ENCODE results near the gene VPS54. TPM values are rescaled to one million over a fixed set of nuclear protein-coding genes. Genes with fewer than 3 reads are reported as not detected.

The VPS54 gene
- total RNA-seq, 1 experiment from 2014 or later: 12.4 TPM

- Histone ChIP-seq H3K9me2 (ENCODE audit: insufficient read depth) (no peaks in the 10 kb centered on the region), H3K4me3 (replicated peaks in 1 of 2; ENCODE audit: low read depth in 1 of 2, low read length in 2 of 2) (no peak overlapping the region), H3K79me2 (ENCODE audit: insufficient read depth, low read length) (peaks cover 28% of the 10 kb centered on the region), H4K20me1 (ENCODE audit: insufficient read depth) (no peaks in the 10 kb centered on the region), H3K27ac (ENCODE audit: low read depth, low read length) (no peak overlapping the region), H3K9ac (ENCODE audit: low read length) (no peak overlapping the region), H2AFZ (ENCODE audit: low read depth, low read length, poor library complexity, severe bottlenecking) (no peak overlapping the region), H3K27me3 (ENCODE audit: insufficient read depth, low read length) (no peaks in the 10 kb centered on the region), H3K4me2 (ENCODE audit: low read length) (no peak overlapping the region), H3K9me3 (ENCODE audit: control insufficient read depth in 1 of 2, insufficient read depth in 1 of 2, low read depth in 1 of 2, low read length in 2 of 2) (no peaks in the 10 kb centered on the region), H3K4me1 (ENCODE audit: control insufficient read depth in 1 of 2, insufficient read depth in 2 of 2, low read length in 2 of 2) (no peaks in the 10 kb centered on the region), H3K36me3 (ENCODE audit: control insufficient read depth in 1 of 2, insufficient read depth in 2 of 2, low read length in 2 of 2) (no peaks in the 10 kb centered on the region)
- intact Hi-C loops (cut with micrococcal nuclease): no loop called here
- BruUV-seq (replicated peaks): no TSS peak
- DNase-seq (ENCODE audit: low read depth, low spot score): no peak
- no peak for TF ChIP-seq SIN3A (IDR thresholded peaks at IDR 0.05; ENCODE audit: low read depth)
- POLR2A ChIA-PET: no interaction called here
- no peak for ATAC-seq
- CTCF ChIA-PET: no interaction called here
- RAD21 ChIA-PET (ENCODE audit: low non-redundant PET in 1 of 2, low total read pairs in 2 of 2, uncharacterized antibody in 2 of 2, unreplicated experiment in 2 of 2): no interaction called here
Measured at GRCh38 chr2:64008434-64009009, 10.7 kb downstream of the VPS54 start.

DNA sequence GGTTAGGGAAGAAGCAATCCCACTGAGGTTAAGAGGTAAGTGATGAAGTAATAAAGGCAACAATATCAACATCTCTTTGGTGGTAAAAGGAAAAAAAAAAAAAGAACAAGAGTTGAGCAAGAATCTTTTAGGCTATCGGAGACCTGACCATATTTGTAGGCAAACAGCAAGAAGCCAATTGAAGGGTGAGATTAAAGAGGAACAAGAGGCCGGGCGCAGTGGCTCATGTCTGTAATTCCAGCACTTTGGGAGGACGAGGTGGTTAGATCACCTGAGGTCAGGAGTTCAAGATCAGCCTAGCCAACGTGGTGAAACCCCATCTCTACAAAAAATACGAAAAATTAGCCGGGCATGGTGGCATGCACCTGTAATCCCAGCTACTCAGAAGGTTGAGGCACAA, 11.3 kb downstream of the VPS54 start:
- no peaks in the 10 kb centered on the region for H3K4me1 ChIP-seq (ENCODE audit: control insufficient read depth in 1 of 2, insufficient read depth in 2 of 2, low read length in 2 of 2)
- no peaks in the 10 kb centered on the region for H4K20me1 ChIP-seq (ENCODE audit: insufficient read depth)
- TF ChIP-seq YY1 (IDR thresholded peaks at IDR 0.05; ENCODE audit: extremely low read depth, insufficient replicate concordance, low read depth, low read length): no peak
- H3K4me3 ChIP-seq (replicated peaks in 1 of 2; ENCODE audit: low read depth in 1 of 2, low read length in 2 of 2): no peak overlapping the region
- intact Hi-C loops (cut with micrococcal nuclease): no loop called here
- H3K79me2 ChIP-seq (ENCODE audit: insufficient read depth, low read length): peaks cover 25% of the 10 kb centered on the region
- no peaks in the 10 kb centered on the region for H3K9me2 ChIP-seq (ENCODE audit: insufficient read depth)
- no peaks in the 10 kb centered on the region for H3K9me3 ChIP-seq (ENCODE audit: control insufficient read depth in 1 of 2, insufficient read depth in 1 of 2, low read depth in 1 of 2, low read length in 2 of 2)
- no peak for DNase-seq (ENCODE audit: low read depth, low spot score)
- no peak overlapping the region for H3K4me2 ChIP-seq (ENCODE audit: low read length)
- RAD21 ChIA-PET (ENCODE audit: low non-redundant PET in 1 of 2, low total read pairs in 2 of 2, uncharacterized antibody in 2 of 2, unreplicated experiment in 2 of 2): no interaction called here
- no peak overlapping the region for H2AFZ ChIP-seq (ENCODE audit: low read depth, low read length, poor library complexity, severe bottlenecking)
- H3K36me3 ChIP-seq (ENCODE audit: control insufficient read depth in 1 of 2, insufficient read depth in 2 of 2, low read length in 2 of 2): no peaks in the 10 kb centered on the region
- BruUV-seq (replicated peaks): no TSS peak
- no peak overlapping the region for H3K27ac ChIP-seq (ENCODE audit: low read depth, low read length)
- ATAC-seq: no peak
- POLR2A ChIA-PET: no interaction called here
- CTCF ChIA-PET: no interaction called here
- no peak overlapping the region for H3K9ac ChIP-seq (ENCODE audit: low read length)
- no peaks in the 10 kb centered on the region for H3K27me3 ChIP-seq (ENCODE audit: insufficient read depth, low read length)
